B cell (primary cell): ENCODE results near the gene UPF1.

Source experiments
- CTCF ChIP-seq: fragments of 200-600 bp; IDR thresholded peaks from one replicate; pipeline ENCODE4 v1.8.0; 2022; ENCODE audit warnings: antibody characterized with exemption, mild to moderate bottlenecking
- EZH2 ChIP-seq: IDR thresholded peaks from 2 replicates; pipeline ENCODE4 v1.6.1; 2012; ENCODE audit warnings: borderline replicate concordance, low read depth, mild to moderate bottlenecking, moderate library complexity, low read length; ENCODE audit not compliant: insufficient read depth, poor library complexity, severe bottlenecking

DNA sequence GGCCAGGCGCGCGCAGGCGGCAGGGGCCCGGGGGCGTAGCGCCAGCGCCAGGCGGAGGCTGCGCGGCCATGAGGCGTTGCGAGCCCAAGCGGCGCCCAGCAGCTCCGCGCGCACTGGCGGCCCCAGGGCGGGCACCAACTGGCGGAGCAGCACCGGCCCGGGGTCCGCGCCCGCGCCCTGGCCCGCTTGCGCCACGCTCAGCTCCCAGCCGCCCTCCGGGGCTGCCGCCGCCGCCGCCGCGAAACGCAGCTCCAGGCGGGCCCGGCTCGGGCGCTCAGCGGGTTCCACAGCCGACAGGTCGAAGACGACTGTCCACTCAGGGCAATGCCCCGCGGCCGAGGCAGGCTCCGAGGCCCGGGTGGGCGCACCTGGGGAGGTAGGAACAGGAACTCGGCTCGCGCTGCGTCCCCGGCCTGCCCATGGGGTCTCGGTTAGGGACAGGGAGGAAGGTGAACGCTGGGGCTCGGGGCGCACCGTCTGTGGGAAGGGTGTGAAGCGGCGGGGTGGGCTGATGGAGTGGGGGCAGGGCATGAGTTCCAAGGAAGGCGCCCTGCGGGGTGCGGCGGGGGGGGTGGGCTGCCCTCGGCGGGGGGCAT lies 37.4 kb downstream of the UPF1 start:
- TF ChIP-seq CTCF, result no peak
- TF ChIP-seq EZH2, result no peak
